Nephron progenitor cell (in vitro differentiated cells): ENCODE results near the gene NTRK3.

ENCODE experiments used
- DNase-seq: peaks from one replicate; pipeline ENCODE4 v3.0.0; 2021
- H3K27ac Mint-ChIP-seq: 2 replicates; pipeline ENCODE4 v1.8.0; 2021; ENCODE audit warnings: mild to moderate bottlenecking, moderate library complexity, mixed read lengths
- H3K27me3 Mint-ChIP-seq: 2 replicates; pipeline ENCODE4 v1.8.0; 2021; ENCODE audit warnings: mild to moderate bottlenecking, low read depth, mixed read lengths; ENCODE audit not compliant: poor library complexity
- H3K36me3 Mint-ChIP-seq: 2 replicates; pipeline ENCODE4 v1.8.0; 2021; ENCODE audit warnings: low read depth, mixed read lengths
- H3K4me1 Mint-ChIP-seq: 2 replicates; pipeline ENCODE4 v1.8.0; 2021; ENCODE audit warnings: mixed read lengths
- H3K4me3 Mint-ChIP-seq: 2 replicates; pipeline ENCODE4 v1.8.0; 2021; ENCODE audit warnings: mild to moderate bottlenecking, moderate library complexity, mixed read lengths
- H3K9me3 Mint-ChIP-seq: 2 replicates; pipeline ENCODE4 v1.8.0; 2021; ENCODE audit warnings: mild to moderate bottlenecking, moderate library complexity, mixed read lengths
- TF ChIP-seq, protein P1 (sequence below): fragments of 200-600 bp; sonication (generic); IDR thresholded peaks from 2 replicates; pipeline ENCODE4 v1.5.0; 2021; ENCODE audit warnings: antibody characterized with exemption

NTRK3 gene

GRCh38 chr15:87910301-87910700, 346.2 kb downstream of the NTRK3 start:
- Mint-ChIP-seq H3K36me3 (no peaks in the 10 kb centered on the region), H3K4me3 (no peak overlapping the region), H3K27me3 (peaks cover 40% of the 10 kb centered on the region), H3K27ac (no peak overlapping the region), H3K4me1 (no peaks in the 10 kb centered on the region), H3K9me3 (no peaks in the 10 kb centered on the region)
- no peak for DNase-seq
- TF ChIP-seq, protein P1, sequence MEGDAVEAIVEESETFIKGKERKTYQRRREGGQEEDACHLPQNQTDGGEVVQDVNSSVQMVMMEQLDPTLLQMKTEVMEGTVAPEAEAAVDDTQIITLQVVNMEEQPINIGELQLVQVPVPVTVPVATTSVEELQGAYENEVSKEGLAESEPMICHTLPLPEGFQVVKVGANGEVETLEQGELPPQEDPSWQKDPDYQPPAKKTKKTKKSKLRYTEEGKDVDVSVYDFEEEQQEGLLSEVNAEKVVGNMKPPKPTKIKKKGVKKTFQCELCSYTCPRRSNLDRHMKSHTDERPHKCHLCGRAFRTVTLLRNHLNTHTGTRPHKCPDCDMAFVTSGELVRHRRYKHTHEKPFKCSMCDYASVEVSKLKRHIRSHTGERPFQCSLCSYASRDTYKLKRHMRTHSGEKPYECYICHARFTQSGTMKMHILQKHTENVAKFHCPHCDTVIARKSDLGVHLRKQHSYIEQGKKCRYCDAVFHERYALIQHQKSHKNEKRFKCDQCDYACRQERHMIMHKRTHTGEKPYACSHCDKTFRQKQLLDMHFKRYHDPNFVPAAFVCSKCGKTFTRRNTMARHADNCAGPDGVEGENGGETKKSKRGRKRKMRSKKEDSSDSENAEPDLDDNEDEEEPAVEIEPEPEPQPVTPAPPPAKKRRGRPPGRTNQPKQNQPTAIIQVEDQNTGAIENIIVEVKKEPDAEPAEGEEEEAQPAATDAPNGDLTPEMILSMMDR = no peak

DNA sequence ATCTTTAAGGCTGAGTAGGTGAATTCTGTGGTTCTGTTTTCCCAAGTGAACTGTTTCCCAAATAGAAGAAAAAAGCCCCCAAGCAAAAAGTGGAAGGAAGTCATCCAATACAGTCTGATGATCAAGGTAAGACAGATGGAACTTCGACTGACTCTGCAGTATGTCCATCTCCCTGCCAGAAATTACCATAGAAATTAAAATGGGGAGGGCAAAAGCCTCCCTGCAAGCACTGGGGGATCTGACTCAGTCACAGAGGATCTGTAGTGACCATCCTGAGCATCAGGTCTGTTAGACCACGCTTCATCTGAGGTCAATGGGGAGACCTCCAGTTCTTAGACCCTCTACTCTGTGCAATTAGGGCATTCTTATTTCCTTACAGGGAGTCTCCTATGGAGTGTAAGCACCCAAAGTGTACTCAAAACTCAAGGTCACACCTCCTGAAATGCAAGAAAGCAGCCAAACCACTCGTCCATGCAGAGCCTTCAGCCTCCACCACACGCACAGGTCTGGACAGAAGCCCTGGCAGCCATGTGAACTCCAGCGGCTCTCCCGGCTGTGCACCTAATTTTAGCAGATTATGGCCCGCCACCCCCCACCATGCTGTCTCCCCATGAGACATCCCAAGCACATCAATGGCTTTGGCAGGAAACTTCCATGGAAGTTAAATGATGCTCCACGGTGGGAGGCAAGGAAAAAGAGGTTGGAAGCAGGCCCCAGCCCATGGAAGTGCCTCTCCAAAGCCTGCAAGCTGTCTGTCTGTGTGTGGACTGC, 348.7 kb downstream of the NTRK3 start:
- Mint-ChIP-seq H3K9me3 (no peaks in the 10 kb centered on the region), H3K36me3 (no peaks in the 10 kb centered on the region), H3K27me3 (peaks cover 48% of the 10 kb centered on the region), H3K4me3 (no peak overlapping the region), H3K4me1 (no peaks in the 10 kb centered on the region), H3K27ac (no peak overlapping the region)
- DNase-seq = no peak
- TF ChIP-seq, protein P1 = no peak

DNA sequence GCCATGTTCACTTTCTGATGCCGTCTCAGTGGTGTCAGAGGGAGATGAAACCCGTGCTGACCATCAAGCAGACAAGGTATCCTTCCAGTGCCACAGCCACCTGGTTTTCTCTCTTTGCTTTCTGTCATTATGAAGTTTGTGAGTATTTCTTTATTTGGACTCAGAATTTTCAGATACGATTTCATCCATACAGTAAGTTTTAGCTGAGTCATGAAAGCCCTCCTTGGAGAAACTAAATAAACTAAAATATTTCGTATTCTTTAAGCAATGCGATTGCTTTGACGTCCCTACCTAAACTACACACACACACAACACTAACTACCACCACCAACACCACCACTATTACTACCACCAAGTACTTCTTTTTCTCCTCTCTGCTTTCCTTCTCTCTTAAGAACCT, 350.1 kb downstream of the NTRK3 start:
- DNase-seq = no peak
- TF ChIP-seq, protein P1 = no peak
- Mint-ChIP-seq H3K27ac (no peak overlapping the region), H3K36me3 (no peaks in the 10 kb centered on the region), H3K4me1 (no peaks in the 10 kb centered on the region), H3K9me3 (no peaks in the 10 kb centered on the region), H3K27me3 (peaks cover 49% of the 10 kb centered on the region), H3K4me3 (no peak overlapping the region)

DNA sequence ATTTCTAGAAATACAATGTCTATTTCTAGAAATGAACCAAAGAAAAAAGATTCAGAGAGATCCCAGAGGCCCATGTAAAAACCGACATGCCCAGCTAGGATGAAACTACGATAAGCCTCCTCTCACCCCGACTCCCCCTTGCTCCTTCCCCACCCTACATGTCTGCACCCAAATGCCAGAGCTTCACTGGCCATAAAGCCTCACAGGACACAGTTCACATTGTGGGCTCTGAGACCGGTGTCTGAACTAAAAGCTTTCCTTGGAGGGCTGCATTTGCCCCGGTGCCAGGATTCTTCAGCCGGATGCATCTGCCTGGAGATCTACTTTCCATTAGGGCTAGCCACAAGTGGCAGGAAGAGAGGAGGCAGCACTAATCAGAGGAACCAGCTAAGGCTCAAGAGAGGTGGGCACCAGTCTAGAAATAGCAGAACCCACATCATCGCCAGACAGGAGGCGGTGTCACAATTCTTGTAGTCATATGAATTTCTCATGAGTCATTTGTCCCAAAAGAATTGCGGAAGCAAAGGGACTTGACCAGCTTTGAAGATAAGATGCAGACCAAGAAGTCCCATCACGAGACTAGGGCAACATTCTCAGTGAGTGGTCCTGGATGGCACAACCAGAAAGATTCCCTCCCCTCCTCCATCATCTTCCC, 353.6 kb downstream of the NTRK3 start:
- TF ChIP-seq, protein P1 = no peak
- Mint-ChIP-seq H3K27me3 (peaks cover 36% of the 10 kb centered on the region), H3K4me1 (no peaks in the 10 kb centered on the region), H3K9me3 (no peaks in the 10 kb centered on the region), H3K27ac (no peak overlapping the region), H3K4me3 (no peak overlapping the region), H3K36me3 (no peaks in the 10 kb centered on the region)
- no peak for DNase-seq

DNA sequence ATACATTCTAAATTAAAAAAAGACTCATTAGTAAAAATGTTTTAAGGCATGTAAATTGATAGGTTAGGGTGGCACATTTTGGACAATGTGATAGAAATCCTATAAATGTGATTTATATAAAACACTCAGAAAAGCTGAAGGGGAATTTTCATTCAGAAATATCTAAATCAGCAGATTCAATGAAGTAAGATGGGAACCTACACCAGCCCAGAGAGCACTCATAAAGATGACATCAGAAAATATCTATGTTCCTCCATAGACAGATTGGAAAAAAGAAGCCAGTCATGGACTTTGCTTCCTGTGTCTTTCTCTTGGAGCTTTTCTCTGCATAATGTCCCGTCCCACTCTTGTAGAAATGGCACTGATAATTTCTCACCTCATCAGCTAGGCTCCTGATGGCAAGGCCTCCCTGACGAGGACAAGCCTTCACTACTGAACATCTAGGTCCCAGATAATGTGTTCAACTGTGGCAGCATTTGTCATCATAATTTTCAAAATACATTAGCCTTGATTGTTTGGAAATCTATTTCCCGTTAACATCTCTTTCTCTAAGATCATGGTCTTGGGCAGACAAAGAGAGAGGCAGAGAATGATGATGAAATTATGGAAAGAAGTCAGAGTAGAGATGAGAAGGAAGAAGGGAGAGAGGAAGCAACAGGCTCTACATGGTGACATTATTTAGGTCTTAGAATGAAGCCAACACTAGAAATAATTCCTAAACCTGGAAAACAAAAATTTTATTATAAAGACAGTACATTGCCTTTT, 354.4 kb downstream of the NTRK3 start:
- no peaks in the 10 kb centered on the region for H3K9me3 Mint-ChIP-seq
- no peak overlapping the region for H3K27ac Mint-ChIP-seq
- no peaks in the 10 kb centered on the region for H3K4me1 Mint-ChIP-seq
- TF ChIP-seq, protein P1 = no peak
- no peak for DNase-seq
- no peaks in the 10 kb centered on the region for H3K36me3 Mint-ChIP-seq
- no peak overlapping the region for H3K4me3 Mint-ChIP-seq
- peaks cover 32% of the 10 kb centered on the region for H3K27me3 Mint-ChIP-seq
